ENCODE results near the gene CAMK1D.
A peak's percentile ranks its signal among the peaks of the same experiment; 100 is the strongest.
"Not testable (repeated sequence)": the region's sequence is repeated elsewhere in the genome, so short reads cannot be mapped to it uniquely, and the experiment has no call there.

Gene CAMK1D

DNA sequence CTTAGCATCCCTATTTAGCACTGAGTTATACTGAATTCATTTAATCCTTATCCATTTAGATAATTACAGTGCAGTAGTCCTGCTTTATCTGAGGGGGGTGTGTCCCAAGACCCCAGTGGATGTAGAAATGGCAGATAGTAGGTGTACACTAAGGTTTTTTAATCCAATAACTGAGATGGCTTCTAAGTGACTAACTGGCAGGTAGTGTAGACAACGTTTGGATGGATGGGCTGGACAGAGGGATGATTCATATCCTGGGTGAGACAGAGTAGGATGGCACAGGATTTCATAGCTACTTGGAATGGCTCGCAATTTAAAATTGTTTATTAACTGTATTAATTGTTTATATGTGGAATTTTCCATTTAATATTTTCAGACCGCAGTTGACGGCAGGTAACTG, 356.6 kb downstream of the CAMK1D start:
- DNase-seq, result no peak

DNA sequence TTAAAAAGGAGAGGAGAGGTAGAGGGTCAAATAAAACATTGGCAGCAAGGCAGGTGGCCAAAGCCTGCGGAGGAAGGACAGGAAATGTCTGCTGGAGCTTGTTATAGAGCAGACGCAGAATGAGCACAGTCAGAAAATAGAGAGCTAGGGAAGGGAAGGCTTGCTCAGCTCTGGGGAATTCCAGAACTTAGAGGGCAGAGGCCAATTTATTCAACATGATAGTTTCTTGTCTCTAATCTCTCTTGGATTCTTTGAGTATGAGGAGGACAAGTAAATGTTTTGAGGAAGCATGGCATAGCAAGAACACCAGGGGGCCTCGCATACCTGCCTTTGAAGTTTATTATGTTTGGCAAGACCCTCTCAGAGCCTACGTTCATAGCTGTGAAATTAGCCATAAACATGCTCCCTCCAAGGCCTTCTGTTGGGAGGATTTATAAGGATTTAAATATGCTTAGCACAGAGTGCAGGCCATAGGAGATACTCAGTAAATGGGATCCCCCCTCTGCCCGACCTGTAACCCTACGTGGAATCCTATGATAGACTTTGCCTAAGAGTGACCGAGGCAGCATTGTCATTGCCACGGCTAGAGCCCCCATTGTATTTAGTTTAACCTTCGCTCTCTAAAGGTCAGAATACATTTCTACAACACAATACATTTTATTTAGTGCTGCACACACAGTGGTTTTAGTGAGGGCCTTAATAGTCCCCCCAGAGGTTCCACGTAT, 358.3 kb downstream of the CAMK1D start:
- DNase-seq, result no peak

DNA sequence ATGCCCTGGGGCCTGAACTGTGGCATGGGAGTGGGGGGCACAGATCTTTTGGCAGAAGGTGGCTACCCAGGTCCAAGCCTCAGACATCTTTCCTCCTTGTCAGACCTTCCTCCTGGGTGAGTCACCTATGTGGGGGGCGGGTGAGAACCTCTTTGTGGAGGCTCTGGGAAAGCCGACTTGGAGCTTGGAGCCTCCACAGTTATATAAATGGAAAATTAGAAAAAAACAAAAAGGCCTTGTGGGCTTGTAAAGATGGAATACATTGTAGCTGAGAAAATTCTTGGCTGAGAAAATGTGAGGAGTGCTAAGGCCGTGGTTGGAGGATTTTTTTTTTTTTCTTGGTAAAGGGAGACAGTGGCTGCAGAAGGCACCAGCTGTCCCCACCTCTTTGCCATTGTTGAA, 359.7 kb downstream of the CAMK1D start:
- no peak for DNase-seq

DNA sequence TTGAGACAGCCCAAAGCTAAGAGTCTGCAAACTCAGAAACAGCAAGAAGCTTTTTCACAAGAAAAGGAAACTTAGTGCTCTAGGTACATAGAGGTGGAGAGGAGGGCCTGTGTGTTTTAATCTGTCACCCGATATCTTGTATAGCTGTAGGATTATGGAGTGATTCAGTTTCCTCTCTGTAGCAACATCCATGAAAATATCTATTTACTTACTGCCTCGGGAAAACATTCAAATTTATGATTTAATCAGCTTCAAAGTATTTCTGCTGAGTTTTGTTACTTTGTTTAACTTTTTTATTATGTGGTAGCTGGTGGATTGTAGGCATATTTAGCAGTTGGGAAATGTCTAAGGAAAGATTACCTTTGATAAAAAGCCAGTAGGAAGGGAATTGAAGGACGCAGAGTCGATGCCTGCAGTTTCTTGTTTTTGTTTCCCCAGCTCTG, 360.2 kb downstream of the CAMK1D start:
- no peak for DNase-seq

DNA sequence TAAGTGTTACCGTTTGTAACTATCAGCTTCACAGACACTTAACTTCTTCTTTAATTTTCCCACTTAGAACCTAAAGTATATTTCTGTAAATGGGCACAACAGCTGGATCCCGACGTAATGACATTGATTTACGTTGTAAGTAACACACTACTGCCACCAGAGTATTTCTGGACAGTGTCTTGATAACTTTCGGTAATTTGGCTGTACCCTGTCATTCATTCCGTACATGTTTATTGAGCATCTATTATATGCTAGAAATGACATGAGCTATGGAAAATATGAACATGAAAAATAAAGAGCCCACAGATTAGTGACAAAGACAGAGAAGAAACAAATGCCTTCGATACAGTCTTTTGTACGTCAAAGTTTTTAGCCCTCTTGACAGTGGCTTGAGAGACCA, 360.8 kb downstream of the CAMK1D start:
- DNase-seq, result no peak

DNA sequence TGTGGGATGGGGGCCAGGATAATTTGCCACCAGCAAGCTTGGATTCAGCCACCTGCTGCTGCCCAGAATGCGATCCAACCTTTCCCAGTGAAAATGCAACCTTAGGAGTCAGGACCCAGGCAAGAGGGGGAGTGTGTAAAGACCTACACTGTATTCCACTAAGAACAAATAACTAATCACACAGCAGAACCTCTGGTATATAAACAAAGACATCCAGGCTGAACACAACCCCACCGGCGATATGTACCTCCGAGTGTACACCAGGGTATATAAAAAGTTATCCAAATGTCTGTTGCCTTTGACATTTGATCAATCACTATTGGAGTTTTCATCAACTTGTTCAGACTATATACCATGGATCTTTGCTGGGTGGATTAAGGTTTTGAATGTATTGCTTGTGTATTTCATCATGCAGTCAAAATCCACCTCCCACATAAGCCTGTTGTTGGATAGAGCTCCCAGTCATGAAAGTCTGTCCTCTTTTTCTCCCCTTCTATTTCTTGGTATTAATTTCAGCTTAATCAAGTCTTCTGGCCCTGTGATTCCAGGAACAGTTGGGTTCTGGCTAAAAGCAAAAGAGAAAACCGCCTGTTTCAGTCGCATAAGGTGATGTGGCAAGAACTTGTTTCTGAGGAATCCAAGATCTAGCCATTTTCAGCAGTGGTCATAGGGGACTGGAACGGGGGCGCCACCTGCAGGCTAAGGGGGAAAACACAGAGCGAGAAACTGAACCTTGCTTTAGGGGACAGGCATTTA, 361.4 kb downstream of the CAMK1D start:
- peak; percentile 59 for DNase-seq

DNA sequence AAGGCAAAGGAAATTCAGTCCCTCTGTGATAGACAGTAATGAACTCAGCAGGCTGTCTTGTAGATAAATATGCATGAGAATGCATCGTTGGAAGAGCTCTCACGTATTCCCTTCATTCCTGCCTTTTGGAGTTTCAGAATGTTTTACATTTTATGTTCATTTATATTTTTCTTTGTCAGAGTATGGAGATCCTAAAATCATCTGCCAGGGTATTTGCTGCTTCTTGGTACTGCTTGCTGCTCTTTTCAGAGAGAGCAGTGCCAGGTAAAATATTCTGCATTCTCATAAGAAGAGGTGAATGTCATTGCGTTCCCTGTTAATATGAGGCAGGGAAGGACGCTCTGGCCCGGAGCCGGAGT, 362.0 kb downstream of the CAMK1D start:
- no peak for DNase-seq

DNA sequence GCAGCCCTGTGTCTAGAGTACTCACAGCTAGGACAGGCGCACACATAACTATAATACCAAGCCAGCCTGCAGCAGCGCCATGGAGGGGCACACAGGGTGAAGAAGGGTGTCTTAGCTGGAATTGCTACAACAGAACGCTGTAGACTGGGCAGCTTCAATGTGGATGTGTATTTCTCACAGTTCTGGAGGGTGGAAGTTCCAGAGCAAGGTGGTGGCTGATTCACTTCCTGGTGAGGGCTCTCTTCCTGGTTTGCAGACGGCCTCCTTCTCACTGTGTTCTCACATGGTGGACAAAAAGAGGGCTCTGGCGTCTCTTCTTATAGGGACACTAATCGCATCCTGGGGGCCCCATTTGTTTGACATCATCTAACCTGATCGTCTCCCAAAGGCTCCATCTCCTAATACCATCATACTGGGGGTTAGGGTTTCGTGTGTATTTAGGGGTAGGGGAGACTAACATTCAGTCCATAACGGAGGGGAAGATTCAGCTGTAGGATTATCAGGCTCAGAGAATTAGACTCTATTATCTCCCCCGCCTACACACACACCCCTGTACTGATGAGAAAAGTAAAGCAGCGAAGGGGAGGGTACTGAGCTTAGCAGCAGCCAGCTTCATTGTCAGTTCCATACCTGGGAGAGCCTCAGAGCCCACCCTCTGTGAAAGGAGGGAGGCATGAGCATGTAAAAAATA, 363.1 kb downstream of the CAMK1D start:
- no peak for DNase-seq

DNA sequence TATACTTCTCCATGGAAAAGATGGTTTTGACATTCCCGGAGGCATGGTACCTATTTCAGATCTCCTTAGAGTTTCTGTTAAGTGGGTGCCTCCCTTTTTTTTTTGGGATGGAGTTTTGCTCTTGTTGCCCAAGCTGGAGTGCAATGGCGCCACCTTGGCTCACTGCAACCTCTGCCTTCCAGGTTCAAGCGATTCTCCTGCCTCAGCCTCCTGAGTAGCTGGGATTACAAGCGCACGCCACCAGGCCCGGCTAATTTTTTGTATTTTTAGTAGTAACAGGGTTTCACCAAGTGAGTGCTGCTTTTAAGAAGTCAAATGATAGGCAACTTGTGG, 363.6 kb downstream of the CAMK1D start:
- DNase-seq, result not testable (repeated sequence)

DNA sequence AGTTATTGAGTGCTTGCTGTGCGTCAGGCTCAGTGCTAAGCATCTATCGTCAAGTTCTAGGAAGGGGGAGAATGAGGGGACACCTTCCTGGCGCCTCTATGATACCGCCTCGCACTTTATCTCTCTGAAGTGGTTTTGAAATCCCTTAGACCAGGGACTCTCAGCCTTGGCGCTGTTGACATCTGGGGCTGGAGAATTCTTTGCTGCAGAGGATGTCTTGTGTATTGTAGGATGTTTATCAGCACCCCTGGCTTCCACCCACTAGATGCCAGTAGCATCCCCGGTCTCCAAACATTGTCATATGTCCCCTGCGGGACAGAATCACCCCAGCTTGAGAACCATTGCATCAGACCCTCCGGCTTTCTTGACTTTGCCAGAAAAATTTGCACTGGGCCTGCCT, 366.7 kb downstream of the CAMK1D start:
- DNase-seq, result no peak

DNA sequence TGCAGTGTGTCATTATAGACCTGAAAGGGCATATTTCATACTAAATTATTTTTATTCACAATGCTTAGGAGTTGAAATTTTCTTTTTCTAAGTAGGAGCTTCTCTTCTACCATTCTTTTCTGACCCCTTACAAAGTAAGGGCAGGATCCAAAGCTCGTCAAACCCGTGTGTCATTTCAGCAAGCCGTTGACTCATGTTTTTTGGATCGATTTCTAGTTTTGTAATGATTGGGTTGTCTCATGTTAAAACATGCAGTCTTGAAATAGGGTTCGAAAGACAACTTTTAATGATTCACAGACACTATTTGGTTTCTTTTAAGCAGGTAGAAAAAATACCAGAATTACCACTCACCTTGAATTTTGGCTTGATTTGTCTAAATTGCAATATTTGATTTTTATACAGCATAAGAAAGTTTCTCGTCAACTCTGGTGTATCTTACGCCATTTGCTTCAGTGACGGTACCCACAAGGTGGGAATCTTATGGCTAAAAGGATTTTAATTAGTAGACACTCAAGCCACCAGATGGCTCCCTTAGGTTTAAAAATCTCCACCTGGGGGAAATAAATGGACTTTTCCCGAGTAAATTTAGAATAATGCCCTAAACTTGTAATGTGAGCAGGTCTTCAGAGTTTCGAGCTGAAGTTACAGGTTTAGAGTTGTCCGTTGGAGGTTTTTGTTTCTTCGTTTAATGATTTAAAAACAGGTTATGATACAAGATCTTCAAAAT, 368.8 kb downstream of the CAMK1D start:
- no peak for DNase-seq

DNA sequence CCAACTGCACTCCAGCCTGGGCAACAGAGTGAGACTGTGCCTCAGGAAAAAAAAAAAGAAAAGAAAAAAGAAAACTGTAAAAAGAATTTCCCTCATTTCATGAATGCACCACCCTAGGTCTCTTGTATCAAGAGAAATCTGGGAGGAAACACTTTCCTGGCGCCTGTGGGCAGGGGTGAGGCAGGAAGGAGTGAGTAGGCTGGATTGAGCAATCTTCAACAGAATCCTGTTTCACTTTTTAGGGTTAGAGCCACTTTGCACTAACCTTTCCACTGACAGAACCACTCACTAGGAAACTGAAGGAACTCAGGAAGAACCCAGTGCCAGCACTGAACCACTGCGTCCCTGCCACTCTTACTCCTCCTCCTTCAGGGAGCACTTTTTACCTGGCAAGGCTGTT, 370.0 kb downstream of the CAMK1D start:
- DNase-seq, result no peak

DNA sequence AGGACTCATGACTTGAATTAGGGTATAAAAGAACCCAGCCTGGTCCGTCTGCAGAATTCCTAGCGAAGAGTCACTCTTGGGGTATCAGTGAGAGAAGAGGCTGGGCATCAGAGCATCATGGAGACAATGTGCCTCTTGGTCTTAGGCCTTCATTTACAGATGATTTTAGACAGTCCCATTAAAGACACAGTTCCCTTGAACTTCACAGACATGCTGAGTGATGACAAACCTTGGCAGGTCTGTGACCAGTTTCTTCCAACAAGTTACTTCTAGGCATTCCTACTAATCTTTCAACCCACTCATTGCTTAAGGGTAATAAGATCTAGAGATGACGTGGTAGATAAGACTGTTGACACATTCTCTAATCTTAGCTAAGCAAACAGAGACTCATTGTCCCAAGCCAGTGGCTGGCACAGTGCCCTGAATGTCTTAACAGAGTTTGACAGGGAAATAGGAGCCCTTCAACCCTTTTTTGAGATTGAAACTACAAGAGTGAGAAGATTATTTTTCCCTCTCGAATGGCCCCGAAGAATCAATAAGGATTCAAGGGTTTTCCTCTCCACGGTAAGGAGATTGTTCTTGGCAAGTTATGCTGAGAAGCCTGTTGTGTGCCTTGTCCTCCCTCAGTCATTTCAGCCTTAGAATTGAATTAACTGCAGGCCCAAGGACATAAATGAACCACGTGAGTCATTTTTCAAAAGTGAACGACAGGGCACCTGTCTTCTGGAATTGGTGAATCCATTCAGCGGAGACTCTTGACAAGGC, 371.1 kb downstream of the CAMK1D start:
- no peak for DNase-seq

DNA sequence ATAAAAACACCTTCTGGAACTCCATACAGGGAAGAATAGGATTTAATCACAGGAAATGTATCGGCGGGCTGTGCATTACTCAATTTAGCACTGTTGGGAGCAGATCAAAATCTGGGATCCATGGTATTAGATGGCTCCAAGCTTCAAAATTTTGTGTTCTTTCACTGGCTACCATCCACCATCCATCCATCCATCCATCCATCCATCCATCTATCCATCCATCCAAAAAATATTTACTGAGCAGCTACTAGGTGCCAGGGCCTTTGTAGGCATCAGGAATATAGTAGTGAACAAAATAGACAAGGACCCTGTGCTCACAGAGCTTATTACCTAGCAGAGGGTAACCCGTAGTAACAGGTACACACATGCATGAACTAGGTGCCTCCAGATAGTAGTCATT, 372.0 kb downstream of the CAMK1D start:
- DNase-seq, result no peak

DNA sequence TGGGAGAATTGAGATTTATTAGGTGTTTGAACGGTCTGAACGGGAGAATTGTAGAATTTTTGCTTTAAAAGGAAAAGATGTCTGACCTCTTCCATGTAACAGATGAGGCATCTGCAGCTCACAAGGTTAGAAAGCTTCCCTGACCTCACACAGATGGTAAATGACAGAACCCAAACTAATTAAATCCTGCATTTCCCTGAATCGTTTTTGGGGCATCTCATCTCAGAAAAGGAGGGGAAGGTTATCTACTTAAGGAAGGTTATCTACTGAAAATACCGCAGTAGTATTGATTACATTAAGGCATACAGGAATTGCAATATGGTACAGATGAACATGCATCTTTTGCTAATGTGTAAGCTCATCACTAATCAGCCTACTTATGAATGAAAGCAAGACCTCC, 373.9 kb downstream of the CAMK1D start:
- no peak for DNase-seq

DNA sequence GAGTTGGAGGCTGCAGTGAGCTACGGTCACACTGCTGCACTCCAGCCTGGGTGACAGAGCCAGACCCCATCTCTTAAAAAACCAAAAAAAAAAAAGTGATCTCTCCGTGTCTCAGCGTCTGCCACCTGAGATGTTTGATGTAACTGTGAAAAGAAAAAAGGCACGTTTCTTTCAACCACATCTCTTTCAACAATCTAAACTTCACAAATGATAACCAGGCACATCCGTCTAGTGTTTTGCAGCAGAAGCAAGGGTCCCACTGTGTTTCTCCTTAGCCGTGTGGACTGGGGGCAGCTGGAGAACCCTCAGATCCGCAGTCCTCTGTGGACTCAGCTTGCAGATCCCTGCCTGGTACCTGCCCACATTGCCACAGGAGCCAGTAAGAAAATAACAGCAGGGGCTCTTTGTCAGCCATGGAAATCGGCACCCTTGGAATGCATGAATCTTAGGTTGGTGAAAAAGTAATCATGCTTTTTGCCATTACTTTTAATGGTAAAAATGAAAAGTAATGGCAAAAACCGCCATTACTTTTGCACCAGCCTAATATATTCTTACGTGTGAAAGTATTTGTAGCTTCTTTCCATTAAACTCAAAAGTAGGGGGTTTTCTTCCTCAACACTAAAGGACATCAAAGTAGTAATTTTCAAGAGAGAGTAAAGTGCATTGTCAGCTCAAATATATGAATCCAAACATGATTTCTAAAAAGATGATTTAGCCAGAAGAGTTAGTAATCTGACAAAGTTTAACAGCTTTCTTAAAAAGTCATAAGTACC, 375.6 kb downstream of the CAMK1D start:
- DNase-seq, result no peak

DNA sequence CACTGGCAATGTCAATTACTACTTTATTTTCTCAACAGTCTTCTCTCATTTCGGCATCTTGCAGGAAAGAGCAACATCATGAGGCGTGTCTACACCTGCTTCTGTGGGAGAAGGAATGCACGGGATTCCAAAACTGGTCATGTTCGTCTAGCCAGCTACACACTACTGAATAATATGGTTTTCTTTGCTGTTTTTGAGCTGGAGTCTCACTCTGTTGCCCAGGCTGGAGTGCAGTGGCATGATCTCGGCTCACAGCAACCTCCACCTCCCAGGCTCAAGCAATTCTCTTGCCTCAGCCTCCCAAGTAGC, 376.2 kb downstream of the CAMK1D start:
- DNase-seq, result not testable (repeated sequence)

DNA sequence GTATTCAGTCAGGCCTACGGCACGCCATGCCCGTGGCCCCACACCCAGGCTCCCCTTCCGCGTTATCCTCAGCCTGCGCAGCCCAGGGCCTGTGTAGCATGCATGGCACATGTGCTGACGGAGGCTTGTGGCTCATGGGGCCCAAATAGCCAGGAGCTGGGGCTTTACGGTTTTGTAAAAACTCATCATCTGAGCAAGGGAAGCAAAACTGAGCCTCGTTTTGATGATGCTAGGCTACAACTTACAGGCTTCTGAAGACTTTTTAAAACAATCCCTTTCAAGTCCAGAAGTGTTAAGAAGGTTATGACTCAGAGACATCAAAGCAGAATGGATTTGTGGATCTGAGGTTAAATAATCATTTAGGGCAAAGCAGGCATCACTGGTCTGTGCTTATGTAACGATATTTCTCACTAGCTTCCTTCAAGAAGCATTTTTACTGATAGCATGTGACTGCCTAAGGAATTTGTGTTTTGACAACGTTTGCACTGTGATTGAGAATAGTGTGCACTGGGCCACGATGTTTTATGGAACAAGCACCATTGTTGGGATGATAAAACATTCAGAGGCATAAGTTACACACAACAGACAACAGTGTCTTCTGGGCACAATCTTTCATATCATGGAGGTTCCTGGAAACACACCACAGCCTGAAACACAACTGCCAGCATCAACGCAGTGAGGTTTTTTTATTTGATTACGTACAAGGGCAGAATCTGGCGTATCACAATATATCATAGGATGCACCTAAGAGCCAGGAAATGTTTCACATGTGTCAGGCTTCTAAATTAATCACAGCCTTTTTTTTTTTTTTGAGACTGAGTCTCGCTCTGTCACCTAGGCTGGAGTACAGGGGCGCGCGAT, 377.9 kb downstream of the CAMK1D start:
- DNase-seq, result peak; percentile 37

DNA sequence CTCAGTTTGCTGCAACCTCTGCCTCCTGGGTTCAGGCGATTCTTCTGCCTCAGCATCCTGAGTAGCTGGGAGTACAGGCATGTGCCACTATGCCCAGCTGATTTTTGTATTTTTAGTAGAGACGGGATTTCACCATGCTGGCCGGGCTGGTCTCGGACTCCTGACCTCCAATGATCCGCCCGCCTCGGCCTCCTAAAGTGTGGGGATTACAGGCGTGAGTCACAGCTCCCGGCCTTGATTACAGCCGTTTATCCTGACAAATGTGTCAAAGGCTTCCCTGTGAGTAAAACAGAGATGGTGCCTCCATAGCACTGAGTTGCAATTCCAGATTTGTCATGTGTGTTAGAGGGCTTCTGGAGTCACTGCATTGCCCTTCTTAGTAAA, 378.5 kb downstream of the CAMK1D start:
- DNase-seq, result no peak

DNA sequence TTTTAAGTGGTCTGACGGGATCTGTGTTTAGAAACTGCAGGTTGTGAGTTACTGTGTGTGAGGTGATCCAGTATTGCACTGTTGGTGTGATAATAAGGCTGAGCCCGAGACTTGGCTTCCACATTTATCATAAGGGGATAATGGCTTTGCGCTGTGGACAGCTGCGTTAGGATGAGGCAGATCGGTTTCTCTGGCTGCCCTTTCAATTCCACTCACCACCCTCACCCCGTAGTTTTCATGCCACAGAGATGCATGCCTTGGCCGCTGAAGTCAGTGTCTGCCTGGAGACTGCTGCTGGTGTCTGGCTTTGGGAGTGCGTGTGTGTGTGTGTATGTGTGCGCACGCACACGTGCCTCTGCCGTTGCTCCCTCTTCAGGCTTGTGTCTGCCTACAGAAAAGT, 379.1 kb downstream of the CAMK1D start:
- no peak for DNase-seq

DNA sequence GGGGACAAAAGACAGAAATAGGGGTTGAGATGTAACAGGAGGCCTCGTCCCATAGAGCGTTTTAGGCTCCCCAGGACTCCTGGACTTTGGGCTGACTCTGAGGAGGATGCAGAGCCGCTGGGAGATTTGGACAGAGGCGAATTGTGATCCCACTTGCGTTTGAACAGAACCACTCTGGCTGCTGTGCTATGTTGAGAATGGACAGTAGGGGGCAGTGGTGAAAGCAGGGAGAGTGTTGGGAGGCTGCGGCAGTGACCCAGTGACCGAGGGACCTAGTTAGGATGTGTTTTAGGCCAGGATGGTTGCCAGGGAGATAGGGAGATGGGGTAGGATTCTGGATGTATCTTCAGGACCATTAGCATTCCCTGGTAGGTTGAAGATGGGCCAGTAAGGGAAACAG, 380.5 kb downstream of the CAMK1D start:
- no peak for DNase-seq

All from central memory CD4-positive, alpha-beta T cell (primary cell).